Liver (tissue), 9 donors: ENCODE measurements around the gene CASD1. TPM values are rescaled to one million over a fixed set of nuclear protein-coding genes. Genes with fewer than 3 reads are reported as not detected.

Experiments
- DNase-seq: peaks from one replicate; pipeline ENCODE4 v3.0.0-alpha.2; 2017; ENCODE audit warnings: low spot score
- H3K27ac ChIP-seq, 2 donors: one replicate each; pipeline ENCODE4 v1.7.0; 2013; ENCODE audit warnings: inconsistent platforms in 2 of 2, low read length in 2 of 2, control low read depth in 1 of 2, low read depth in 1 of 2, mild to moderate bottlenecking in 1 of 2
- H3K27me3 ChIP-seq, 4 donors: one replicate each; pipeline versions ENCODE4 v1.6.1 to v1.7.0; 2013; ENCODE audit warnings: low read length in 3 of 4, inconsistent platforms in 1 of 4, mild to moderate bottlenecking in 1 of 4, moderate library complexity in 1 of 4; ENCODE audit not compliant: control insufficient read depth in 4 of 4, insufficient read depth in 4 of 4
- H3K36me3 ChIP-seq, 4 donors: one replicate each; pipeline versions ENCODE4 v1.6.1 to v1.7.0; 2013; ENCODE audit warnings: low read length in 3 of 4, mild to moderate bottlenecking in 3 of 4, low read depth in 1 of 4, moderate library complexity in 1 of 4; ENCODE audit not compliant: control insufficient read depth in 4 of 4, insufficient read depth in 3 of 4
- H3K4me1 ChIP-seq, 4 donors: one replicate each; pipeline versions ENCODE4 v1.6.1 to v1.7.0; 2013; ENCODE audit warnings: low read length in 3 of 4, mild to moderate bottlenecking in 3 of 4, moderate library complexity in 1 of 4; ENCODE audit not compliant: control insufficient read depth in 4 of 4, insufficient read depth in 4 of 4
- H3K4me3 ChIP-seq, 3 donors: one replicate each; pipeline versions ENCODE4 v1.6.1 to v1.7.0; 2013; ENCODE audit warnings: low read length in 3 of 3, control low read depth in 1 of 3, low read depth in 1 of 3, mild to moderate bottlenecking in 1 of 3
- H3K9ac ChIP-seq, 2 donors: one replicate each; pipeline ENCODE4 v1.7.0; 2013; ENCODE audit warnings: low read length in 2 of 2, mild to moderate bottlenecking in 2 of 2, moderate library complexity in 2 of 2, control low read depth in 1 of 2, low read depth in 1 of 2
- H3K9me3 ChIP-seq, 4 donors: one replicate each; pipeline versions ENCODE4 v1.6.1 to v1.7.0; 2013; ENCODE audit warnings: low read length in 3 of 4; ENCODE audit not compliant: control insufficient read depth in 4 of 4
- ATF3 ChIP-seq: IDR thresholded peaks from 2 replicates; pipeline ENCODE4 v1.6.1; 2016; ENCODE audit warnings: antibody characterized with exemption
- EGR1 ChIP-seq, 2 donors: IDR thresholded peaks; 2 replicates each; pipeline ENCODE4 v1.6.1; 2016 to 2018; ENCODE audit warnings: antibody characterized with exemption in 2 of 2, low read depth in 2 of 2
- FOXA1 ChIP-seq: IDR thresholded peaks from 2 replicates; pipeline ENCODE4 v1.6.1; 2016; ENCODE audit warnings: antibody characterized with exemption
- FOXA2 ChIP-seq: IDR thresholded peaks from 2 replicates; pipeline ENCODE4 v1.6.1; 2016; ENCODE audit warnings: antibody characterized with exemption
- GABPA ChIP-seq, 2 donors: IDR thresholded peaks in 1 of 2; conservative IDR thresholded peaks in 1 of 2; 2 replicates each; pipeline ENCODE4 v1.6.1; 2016; ENCODE audit warnings: antibody characterized with exemption in 2 of 2, mild to moderate bottlenecking in 1 of 2, moderate library complexity in 1 of 2
- HNF4A ChIP-seq, 2 donors: conservative IDR thresholded peaks; 2 replicates each; pipeline ENCODE4 v1.6.1; 2016; ENCODE audit warnings: antibody characterized with exemption in 2 of 2, mild to moderate bottlenecking in 2 of 2
- HNF4G ChIP-seq: IDR thresholded peaks from 2 replicates; pipeline ENCODE4 v1.6.1; 2016; ENCODE audit warnings: antibody characterized with exemption
- JUND ChIP-seq, 2 donors: IDR thresholded peaks; 2 replicates each; pipeline ENCODE4 v1.6.1; 2016; ENCODE audit warnings: antibody characterized with exemption in 2 of 2
- MAX ChIP-seq: IDR thresholded peaks from 2 replicates; pipeline ENCODE4 v1.6.1; 2016; ENCODE audit warnings: antibody characterized with exemption
- NR2F2 ChIP-seq: IDR thresholded peaks from 2 replicates; pipeline ENCODE4 v1.6.1; 2016; ENCODE audit warnings: antibody characterized with exemption
- RAD21 ChIP-seq, 2 donors: IDR thresholded peaks; 2 replicates each; pipeline ENCODE4 v1.6.1; 2016; ENCODE audit warnings: antibody characterized with exemption in 2 of 2, mild to moderate bottlenecking in 2 of 2
- REST ChIP-seq: IDR thresholded peaks from 2 replicates; pipeline ENCODE4 v1.6.1; 2016; ENCODE audit warnings: antibody characterized with exemption, mild to moderate bottlenecking
- RXRA ChIP-seq, 2 donors: IDR thresholded peaks; 2 replicates each; pipeline ENCODE4 v1.6.1; 2017 to 2018; ENCODE audit warnings: antibody characterized with exemption in 2 of 2, mild to moderate bottlenecking in 1 of 2
- SP1 ChIP-seq: IDR thresholded peaks from 2 replicates; pipeline ENCODE4 v1.6.1; 2018; ENCODE audit warnings: antibody characterized with exemption, mild to moderate bottlenecking
- TAF1 ChIP-seq: conservative IDR thresholded peaks from 2 replicates; pipeline ENCODE4 v1.6.1; 2016; ENCODE audit warnings: antibody characterized with exemption, mild to moderate bottlenecking
- YY1 ChIP-seq: IDR thresholded peaks from 2 replicates; pipeline ENCODE4 v1.6.1; 2016; ENCODE audit warnings: antibody characterized with exemption, mild to moderate bottlenecking
- ZBTB33 ChIP-seq: IDR thresholded peaks from 2 replicates; pipeline ENCODE4 v1.6.1; 2016; ENCODE audit warnings: antibody characterized with exemption
- WGBS: extraction: QIAGEN DNeasy Blood & Tissue Kit; methylation state at CpG from one replicate; pipeline ENCODE4 v1.1.7; 2013; 5-methylcytosine and 5-hydroxymethylcytosine counted together
- polyA plus RNA-seq, 2 donors: library from polyadenylated mRNA; stranded (reverse) in 1 of 2; unstranded in 1 of 2; fragments of 200-250 nt in 1 of 2; fragments of >200 nt in 1 of 2; fragmentation: Nextera tagmentation in 1 of 2; extraction: Ambion mirVana in 1 of 2; gene quantifications; one replicate each; pipeline versions ENCODE4 v1.2.1 to v1.2.3, GENCODE V29; 2013 to 2015
- total RNA-seq, 2 donors: library from RNA; depleted of rRNA; stranded (reverse); fragments of >200 nt; gene quantifications; one replicate each; pipeline ENCODE4 v1.2.3, GENCODE V29; 2014
- TF ChIP-seq, protein P1 (sequence below): fragments of 150-350 bp; IDR thresholded peaks from 2 replicates; pipeline ENCODE4 v1.5.1; 2017; ENCODE audit warnings: improper control_type of control experiment, low read depth, low read length; ENCODE audit not compliant: missing input control
- donor health status: healthy.
- donor health status: healthy.
- donor health status: healthy.
- donor health status: healthy.
- donor health status: healthy.

Gene CASD1
- total and polyA plus RNA-seq, 4 donors = 3.8 to 14.1 (median 8.1) TPM

DNA sequence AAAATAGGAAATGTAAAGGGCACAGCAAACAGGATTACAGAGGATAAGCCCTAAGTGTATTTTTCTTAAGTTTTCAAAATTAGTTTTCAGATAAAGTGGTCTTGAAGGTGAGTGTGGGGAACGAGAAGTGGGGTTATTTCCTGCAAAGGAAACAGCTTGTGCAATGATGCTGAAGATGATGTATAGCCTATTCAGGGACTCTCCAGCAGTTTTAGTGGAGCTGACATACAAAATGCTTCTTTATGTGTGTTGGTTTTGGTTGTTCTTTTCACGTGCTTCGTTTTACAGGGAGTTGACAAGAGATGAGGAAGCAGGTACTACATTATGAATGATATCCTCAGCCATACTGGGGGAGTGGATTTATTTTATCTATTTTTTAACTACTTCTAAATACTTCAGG is 20.5 kb downstream of the CASD1 start:
- Histone ChIP-seq H3K27me3 (no peaks in the 10 kb centered on the region), H3K9me3 (no peaks in the 10 kb centered on the region), H3K27ac (no peak overlapping the region), H3K36me3 (peaks cover 0 to 3% (median 2%) of the 10 kb centered on the region in 4 donors), H3K4me1 (no peaks in the 10 kb centered on the region), H3K4me3 (no peak overlapping the region), H3K9ac (no peak overlapping the region)
- no peak for DNase-seq
- WGBS = 86% methylated on average over 3 of the region's 3 CpGs
- TF ChIP-seq RXRA (IDR thresholded peaks at IDR 0.05) = no peak
- TF ChIP-seq JUND (IDR thresholded peaks at IDR 0.05) = no peak
- TF ChIP-seq RAD21 (IDR thresholded peaks at IDR 0.05) = no peak
- TF ChIP-seq REST = no peak
- TF ChIP-seq ATF3 = no peak
- TF ChIP-seq HNF4A (conservative IDR thresholded peaks at IDR 0.05) = no peak
- no peak for TF ChIP-seq GABPA (IDR thresholded peaks at IDR 0.05 in 1 of 2, conservative IDR thresholded peaks at IDR 0.05 in 1 of 2)
- TF ChIP-seq FOXA2 = no peak
- TF ChIP-seq MAX = no peak
- no peak for TF ChIP-seq FOXA1
- TF ChIP-seq HNF4G = no peak
- TF ChIP-seq EGR1 (IDR thresholded peaks at IDR 0.05; ENCODE audit: low read depth in 2 of 2) = no peak
- TF ChIP-seq TAF1 = no peak
- TF ChIP-seq NR2F2 = no peak
- TF ChIP-seq SP1 = no peak
- TF ChIP-seq ZBTB33 = no peak
- no peak for TF ChIP-seq YY1
- TF ChIP-seq, protein P1, sequence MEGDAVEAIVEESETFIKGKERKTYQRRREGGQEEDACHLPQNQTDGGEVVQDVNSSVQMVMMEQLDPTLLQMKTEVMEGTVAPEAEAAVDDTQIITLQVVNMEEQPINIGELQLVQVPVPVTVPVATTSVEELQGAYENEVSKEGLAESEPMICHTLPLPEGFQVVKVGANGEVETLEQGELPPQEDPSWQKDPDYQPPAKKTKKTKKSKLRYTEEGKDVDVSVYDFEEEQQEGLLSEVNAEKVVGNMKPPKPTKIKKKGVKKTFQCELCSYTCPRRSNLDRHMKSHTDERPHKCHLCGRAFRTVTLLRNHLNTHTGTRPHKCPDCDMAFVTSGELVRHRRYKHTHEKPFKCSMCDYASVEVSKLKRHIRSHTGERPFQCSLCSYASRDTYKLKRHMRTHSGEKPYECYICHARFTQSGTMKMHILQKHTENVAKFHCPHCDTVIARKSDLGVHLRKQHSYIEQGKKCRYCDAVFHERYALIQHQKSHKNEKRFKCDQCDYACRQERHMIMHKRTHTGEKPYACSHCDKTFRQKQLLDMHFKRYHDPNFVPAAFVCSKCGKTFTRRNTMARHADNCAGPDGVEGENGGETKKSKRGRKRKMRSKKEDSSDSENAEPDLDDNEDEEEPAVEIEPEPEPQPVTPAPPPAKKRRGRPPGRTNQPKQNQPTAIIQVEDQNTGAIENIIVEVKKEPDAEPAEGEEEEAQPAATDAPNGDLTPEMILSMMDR = no peak
